GM23248 (cell line): ENCODE results near the gene NR5A2. TPM values are rescaled to one million over a fixed set of nuclear protein-coding genes. Genes with fewer than 3 reads are reported as not detected.
A peak's percentile ranks its signal among the peaks of the same experiment; 100 is the strongest.

ENCODE experiments used
- DNase-seq: peaks from one replicate; pipeline ENCODE4 v3.0.0-alpha.2; 2015
- H2AFZ ChIP-seq: fragments of 200-600 bp; sonication (generic); 2 replicates; pipeline ENCODE4 v1.6.1; 2016; ENCODE audit warnings: antibody characterized with exemption
- H3F3A ChIP-seq: fragments of 200-600 bp; sonication (generic); 2 replicates; pipeline ENCODE4 v1.6.1; 2016; ENCODE audit warnings: mild to moderate bottlenecking, antibody characterized with exemption, mixed run types; ENCODE audit not compliant: insufficient read depth
- H3K27ac ChIP-seq: fragments of 200-600 bp; sonication (generic); 2 replicates; pipeline ENCODE4 v1.5.1; 2016; ENCODE audit warnings: mild to moderate bottlenecking
- H3K27me3 ChIP-seq: fragments of 200-600 bp; sonication (generic); replicated peaks from 2 replicates; pipeline ENCODE4 v1.6.1; 2016; ENCODE audit warnings: mild to moderate bottlenecking; ENCODE audit not compliant: insufficient read depth
- H3K36me3 ChIP-seq: fragments of 200-600 bp; sonication (generic); 2 replicates; pipeline ENCODE4 v1.6.1; 2016; ENCODE audit warnings: low read depth, mild to moderate bottlenecking
- H3K4me1 ChIP-seq: fragments of 200-600 bp; sonication (generic); 2 replicates; pipeline ENCODE4 v1.6.1; 2016; ENCODE audit warnings: mild to moderate bottlenecking; ENCODE audit not compliant: insufficient read depth
- H3K4me2 ChIP-seq: fragments of 200-600 bp; sonication (generic); one replicate; pipeline ENCODE4 v1.6.1; 2016; ENCODE audit warnings: mild to moderate bottlenecking; ENCODE audit not compliant: unreplicated experiment
- H3K4me3 ChIP-seq: fragments of 200-600 bp; sonication (generic); 2 replicates; pipeline ENCODE4 v1.5.1; 2016; ENCODE audit warnings: mild to moderate bottlenecking
- H3K79me2 ChIP-seq: fragments of 200-600 bp; sonication (generic); 2 replicates; pipeline ENCODE4 v1.6.1; 2016; ENCODE audit warnings: mild to moderate bottlenecking; ENCODE audit not compliant: insufficient read depth
- H3K9ac ChIP-seq: fragments of 200-600 bp; sonication (generic); 2 replicates; pipeline ENCODE4 v1.6.1; 2016; ENCODE audit warnings: mild to moderate bottlenecking
- H3K9me2 ChIP-seq: fragments of 200-600 bp; sonication (generic); 2 replicates; pipeline ENCODE4 v1.6.1; 2016; ENCODE audit warnings: mixed run types, mild to moderate bottlenecking, moderate library complexity; ENCODE audit not compliant: insufficient read depth
- H3K9me3 ChIP-seq: fragments of 200-600 bp; sonication (generic); one replicate; pipeline ENCODE4 v1.6.1; 2017; ENCODE audit warnings: low read depth
- H4K20me1 ChIP-seq: fragments of 200-600 bp; sonication (generic); 2 replicates; pipeline ENCODE4 v1.6.0; 2016; ENCODE audit not compliant: insufficient read depth
- EZH2 ChIP-seq: fragments of 200-600 bp; sonication (generic); IDR thresholded peaks from 2 replicates; pipeline ENCODE4 v1.6.1; 2018; ENCODE audit warnings: antibody characterized with exemption, mild to moderate bottlenecking; ENCODE audit not compliant: insufficient read depth, poor library complexity, severe bottlenecking
- EZH2phosphoT487 ChIP-seq: fragments of 200-600 bp; sonication (generic); IDR thresholded peaks from 2 replicates; pipeline ENCODE4 v1.6.1; 2018; ENCODE audit warnings: antibody characterized with exemption, moderate library complexity, mild to moderate bottlenecking, low read depth; ENCODE audit not compliant: insufficient read depth
- WGBS, 2 experiments: methylation state at CpG; one replicate each; pipeline ENCODE4 v1.1.6; 2015 to 2017; ENCODE audit warnings: low lambda C conversion rate in 2 of 2, low coverage in 1 of 2; ENCODE audit errors: missing lambda C conversion rate in 2 of 2; 5-methylcytosine and 5-hydroxymethylcytosine counted together
- in situ Hi-C: fragments of 300-500 bp; cut with MboI; formaldehyde crosslinking; loops from 2 replicates; pipeline ENCODE4 v1.15.0; 2020
- polyA plus RNA-seq: library from polyadenylated mRNA; unstranded; fragments of >200 nt; fragmentation: Nextera tagmentation; extraction: Ambion mirVana; gene quantifications from 2 replicates; pipeline ENCODE4 v1.2.1, GENCODE V29; 2016
- total RNA-seq: library from RNA; depleted of rRNA; stranded (reverse); fragments of >200 nt; shearing (Covaris generic); gene quantifications from 2 replicates; pipeline ENCODE4 v1.2.3, GENCODE V29; 2014

Gene NR5A2
- total and polyA plus RNA-seq, 2 experiments from 2014 or later: 0.06 to 0.65 TPM

DNA sequence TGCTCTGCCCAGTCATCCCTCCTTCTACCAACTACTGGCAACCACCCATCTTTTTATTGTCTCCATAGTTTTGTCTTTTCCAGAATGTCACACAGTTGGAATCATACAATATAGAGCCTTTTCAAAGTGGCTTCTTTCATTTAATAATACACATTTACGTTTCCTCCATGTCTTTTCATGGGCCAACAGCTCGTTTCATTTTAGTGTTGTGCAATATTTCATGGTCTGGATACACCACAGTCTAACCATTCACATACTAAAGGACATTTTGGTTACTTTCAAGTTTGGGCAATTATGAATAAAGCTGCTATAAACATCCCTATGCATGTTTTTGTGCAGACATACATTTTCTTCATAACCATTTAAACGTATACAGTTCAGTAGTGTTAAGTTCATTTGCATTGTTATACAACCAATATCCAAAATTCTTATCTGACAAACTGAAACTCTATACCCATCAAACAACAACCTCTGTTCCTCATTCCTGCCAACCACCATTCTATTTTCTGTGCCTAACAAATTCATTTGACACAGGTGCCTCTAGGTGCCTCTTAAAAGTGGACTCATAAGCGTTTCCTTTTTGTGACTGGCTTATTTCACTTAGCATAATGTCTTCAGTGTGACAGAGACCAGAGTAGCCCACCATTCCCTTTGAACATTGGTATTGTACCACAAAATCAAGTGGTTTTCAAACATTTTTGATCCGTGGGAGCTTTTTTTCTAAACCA lies 138.1 kb downstream of the NR5A2 start:
- no peak overlapping the region for H3K27ac ChIP-seq
- H3K79me2 ChIP-seq: no peaks in the 10 kb centered on the region
- no peak for DNase-seq
- H3K4me1 ChIP-seq: no peaks in the 10 kb centered on the region
- H3K9me3 ChIP-seq: no peaks in the 10 kb centered on the region
- no peak overlapping the region for H3K4me2 ChIP-seq
- H3K27me3 ChIP-seq: no peaks in the 10 kb centered on the region
- H3K4me3 ChIP-seq: no peak overlapping the region
- in situ Hi-C loops: no loop called here
- H3K36me3 ChIP-seq: no peaks in the 10 kb centered on the region
- H3K9me2 ChIP-seq: no peaks in the 10 kb centered on the region
- H4K20me1 ChIP-seq: no peaks in the 10 kb centered on the region
- no peaks in the 10 kb centered on the region for H3F3A ChIP-seq
- WGBS, 2 experiments: 43 to 54% methylated on average over 5 of the region's 5 CpGs
- H2AFZ ChIP-seq: no peak overlapping the region
- H3K9ac ChIP-seq: no peak overlapping the region
- TF ChIP-seq EZH2: no peak
- TF ChIP-seq EZH2phosphoT487: no peak

DNA sequence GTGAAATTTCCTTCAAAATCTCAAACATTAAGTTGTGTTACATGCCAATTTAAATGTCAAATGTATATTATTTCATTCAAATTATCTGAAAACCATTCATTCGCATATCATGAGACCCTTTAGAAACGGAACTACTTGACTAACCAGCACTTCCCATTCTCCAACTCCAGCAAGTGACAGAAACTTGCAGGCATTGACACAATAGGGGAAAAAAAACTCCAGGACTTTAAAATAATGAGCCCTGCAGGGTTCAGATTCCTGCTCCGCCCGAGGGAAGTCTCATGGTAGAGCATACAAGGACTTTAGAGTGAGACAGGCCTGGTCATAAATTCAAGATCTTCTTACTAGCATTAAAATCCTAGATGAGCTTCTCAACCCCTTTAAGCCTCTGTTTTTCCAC lies 138.9 kb downstream of the NR5A2 start:
- DNase-seq: no peak

DNA sequence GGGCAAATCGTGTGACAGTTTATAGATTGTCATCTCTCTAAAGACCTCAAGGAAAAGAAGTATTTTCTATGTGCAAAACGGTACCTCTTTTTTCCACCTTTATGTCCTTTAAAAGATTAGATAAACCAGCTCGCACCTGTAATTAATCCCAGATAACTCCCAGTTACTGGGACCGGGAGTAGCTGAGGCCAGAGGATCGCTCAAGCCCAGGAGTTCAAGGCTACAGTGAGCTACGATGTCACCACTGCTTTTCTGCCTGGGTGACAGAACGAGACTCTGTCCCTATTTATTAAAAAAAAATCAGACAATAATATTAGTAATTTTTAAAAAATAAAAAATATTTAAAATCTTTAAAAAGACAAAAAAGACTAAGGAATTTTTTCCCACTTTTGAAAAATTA lies 141.4 kb downstream of the NR5A2 start:
- Histone ChIP-seq H4K20me1 (no peaks in the 10 kb centered on the region), H3K4me3 (no peak overlapping the region), H3K9me3 (no peaks in the 10 kb centered on the region), H3K27ac (no peak overlapping the region), H3F3A (peaks cover 19% of the 10 kb centered on the region), H3K27me3 (no peaks in the 10 kb centered on the region), H3K79me2 (no peaks in the 10 kb centered on the region), H3K9ac (no peak overlapping the region), H3K9me2 (no peaks in the 10 kb centered on the region), H3K4me2 (no peak overlapping the region), H3K36me3 (no peaks in the 10 kb centered on the region), H3K4me1 (peaks cover 23% of the 10 kb centered on the region), H2AFZ (no peak overlapping the region)
- TF ChIP-seq EZH2: no peak
- no peak for TF ChIP-seq EZH2phosphoT487
- in situ Hi-C loops: no loop called here
- DNase-seq: no peak
- 83 to 87% methylated on average over 7 of the region's 7 CpGs for WGBS, 2 experiments

More for the DNA sequence above, 138.9 kb downstream of the NR5A2 start:
- in situ Hi-C loops: no loop called here
- Histone ChIP-seq H3F3A (no peaks in the 10 kb centered on the region), H3K9ac (no peak overlapping the region), H3K36me3 (no peaks in the 10 kb centered on the region), H3K4me1 (no peaks in the 10 kb centered on the region), H3K27me3 (no peaks in the 10 kb centered on the region), H2AFZ (no peak overlapping the region), H4K20me1 (no peaks in the 10 kb centered on the region), H3K4me2 (no peak overlapping the region), H3K9me2 (no peaks in the 10 kb centered on the region), H3K27ac (no peak overlapping the region), H3K9me3 (no peaks in the 10 kb centered on the region), H3K79me2 (no peaks in the 10 kb centered on the region), H3K4me3 (no peak overlapping the region)
- TF ChIP-seq EZH2phosphoT487 (no peak), EZH2 (no peak)
- 79 to 88% methylated on average over 4 of the region's 4 CpGs for WGBS, 2 experiments

DNA sequence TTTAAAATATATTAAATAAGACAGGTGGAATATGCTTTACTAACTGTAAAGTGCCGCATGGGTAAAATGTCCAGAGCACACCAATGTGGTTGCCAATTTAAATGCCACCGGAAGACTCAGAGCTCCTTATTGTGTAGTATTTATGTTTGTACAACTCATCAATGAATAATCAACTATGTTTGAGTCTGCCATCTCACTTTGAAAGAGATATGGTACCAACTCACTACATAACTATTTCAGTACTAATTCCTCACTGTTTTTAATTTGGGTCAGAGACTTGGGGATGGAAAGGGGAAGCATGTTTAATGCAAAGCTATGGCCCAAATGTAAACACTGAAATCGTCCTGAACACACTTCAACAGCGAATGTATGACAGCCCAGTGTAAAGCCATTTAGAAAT lies 144.8 kb downstream of the NR5A2 start:
- Histone ChIP-seq H4K20me1 (no peaks in the 10 kb centered on the region), H3K27ac (peak overlapping the region; percentile 49), H3K36me3 (no peaks in the 10 kb centered on the region), H3K27me3 (no peaks in the 10 kb centered on the region), H2AFZ (peak overlapping the region; percentile 14; the same call in 1 of the 2 replicates), H3K9ac (no peak overlapping the region), H3K79me2 (no peaks in the 10 kb centered on the region), H3K9me2 (no peaks in the 10 kb centered on the region), H3K9me3 (no peaks in the 10 kb centered on the region), H3K4me3 (peak overlapping the region; percentile 20; the same call in 1 of the 2 replicates), H3F3A (peaks cover 19% of the 10 kb centered on the region), H3K4me2 (peak overlapping the region; percentile 66), H3K4me1 (peaks cover 23% of the 10 kb centered on the region)
- DNase-seq: peak; percentile 66
- in situ Hi-C loops: no loop called here
- no peak for TF ChIP-seq EZH2phosphoT487
- TF ChIP-seq EZH2: no peak
- 12 to 19% methylated on average over 4 of the region's 4 CpGs for WGBS, 2 experiments
